Calu3 (cell line): ENCODE data around the gene SLC15A4. TPM values are rescaled to one million over a fixed set of nuclear protein-coding genes. Genes with fewer than 3 reads are reported as not detected.

Experiments used
- BruUV-seq: library from RNA; stranded (reverse); fragments of 400-500 nt; replicated peaks from 2 replicates; lab custom pipeline; 2021; lab: Mats Ljungman, UMichigan
- CTCF ChIA-PET: fragments of 300-600 bp; sonication (Branson Sonifier 250); formaldehyde crosslinking; loops from one replicate; lab custom pipeline; 2022; ENCODE audit warnings: antibody characterized with exemption; lab: Charles Lee
- DNase-seq: peaks from one replicate; pipeline ENCODE4 v3.0.0; 2022
- H3K27ac Mint-ChIP-seq: one replicate; pipeline ENCODE4 v1.8.0; 2022; ENCODE audit warnings: mixed read lengths; ENCODE audit not compliant: unreplicated experiment
- H3K27me3 Mint-ChIP-seq: one replicate; pipeline ENCODE4 v1.8.0; 2022; ENCODE audit warnings: mixed read lengths; ENCODE audit not compliant: unreplicated experiment
- H3K36me3 Mint-ChIP-seq: one replicate; pipeline ENCODE4 v1.8.0; 2022; ENCODE audit warnings: mild to moderate bottlenecking, moderate library complexity, mixed read lengths; ENCODE audit not compliant: insufficient read depth, unreplicated experiment
- H3K4me1 Mint-ChIP-seq: one replicate; pipeline ENCODE4 v1.8.0; 2022; ENCODE audit warnings: mild to moderate bottlenecking, low read depth, mixed read lengths; ENCODE audit not compliant: unreplicated experiment
- H3K4me3 Mint-ChIP-seq: one replicate; pipeline ENCODE4 v1.8.0; 2022; ENCODE audit warnings: mild to moderate bottlenecking, low read depth, moderate library complexity, mixed read lengths; ENCODE audit not compliant: unreplicated experiment
- H3K9me3 Mint-ChIP-seq: one replicate; pipeline ENCODE4 v1.8.0; 2022; ENCODE audit warnings: low read depth, mixed read lengths; ENCODE audit not compliant: unreplicated experiment
- intact Hi-C: fragments of 100-400 bp; cut with micrococcal nuclease; formaldehyde crosslinking; loops from one replicate; pipeline ENCODE4 v1.10.0; 2022; ENCODE audit not compliant: unreplicated experiment
- total RNA-seq: library from RNA; stranded (reverse); gene quantifications from 2 replicates; pipeline ENCODE4 v1.2.3, GENCODE V29; 2022
- TF ChIP-seq, protein P1 (sequence below): fragments of 200-600 bp; IDR thresholded peaks from one replicate; pipeline ENCODE4 v1.8.0; 2022; ENCODE audit warnings: antibody characterized with exemption; ENCODE audit not compliant: unreplicated experiment

Gene SLC15A4
- total RNA-seq, 1 experiment from 2014 or later = 34.9 TPM

DNA sequence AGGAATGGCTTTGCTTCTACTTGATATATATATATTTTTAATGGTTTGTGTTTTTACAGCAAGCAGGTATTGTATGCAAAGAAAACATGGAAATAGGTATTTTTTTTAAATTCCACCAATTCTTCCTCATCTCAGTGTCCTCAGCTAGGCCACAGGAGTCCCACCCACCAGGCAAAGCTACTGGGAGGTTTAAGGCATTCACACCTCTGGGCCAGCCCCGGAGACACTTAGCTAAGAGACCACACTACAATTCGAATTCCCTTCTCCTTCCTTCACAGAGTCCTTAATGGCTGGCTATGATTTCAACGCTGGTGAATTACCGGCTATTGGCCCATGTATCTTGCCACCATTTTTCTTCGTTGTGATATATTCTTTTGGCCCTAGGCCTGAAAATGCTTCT, 71.4 kb downstream of the SLC15A4 start:
- Mint-ChIP-seq H3K4me3 (no peak overlapping the region), H3K4me1 (no peaks in the 10 kb centered on the region), H3K9me3 (peaks cover 14% of the 10 kb centered on the region), H3K27ac (no peak overlapping the region), H3K27me3 (no peaks in the 10 kb centered on the region), H3K36me3 (no peaks in the 10 kb centered on the region)
- intact Hi-C loops = no loop called here
- TF ChIP-seq, protein P1, sequence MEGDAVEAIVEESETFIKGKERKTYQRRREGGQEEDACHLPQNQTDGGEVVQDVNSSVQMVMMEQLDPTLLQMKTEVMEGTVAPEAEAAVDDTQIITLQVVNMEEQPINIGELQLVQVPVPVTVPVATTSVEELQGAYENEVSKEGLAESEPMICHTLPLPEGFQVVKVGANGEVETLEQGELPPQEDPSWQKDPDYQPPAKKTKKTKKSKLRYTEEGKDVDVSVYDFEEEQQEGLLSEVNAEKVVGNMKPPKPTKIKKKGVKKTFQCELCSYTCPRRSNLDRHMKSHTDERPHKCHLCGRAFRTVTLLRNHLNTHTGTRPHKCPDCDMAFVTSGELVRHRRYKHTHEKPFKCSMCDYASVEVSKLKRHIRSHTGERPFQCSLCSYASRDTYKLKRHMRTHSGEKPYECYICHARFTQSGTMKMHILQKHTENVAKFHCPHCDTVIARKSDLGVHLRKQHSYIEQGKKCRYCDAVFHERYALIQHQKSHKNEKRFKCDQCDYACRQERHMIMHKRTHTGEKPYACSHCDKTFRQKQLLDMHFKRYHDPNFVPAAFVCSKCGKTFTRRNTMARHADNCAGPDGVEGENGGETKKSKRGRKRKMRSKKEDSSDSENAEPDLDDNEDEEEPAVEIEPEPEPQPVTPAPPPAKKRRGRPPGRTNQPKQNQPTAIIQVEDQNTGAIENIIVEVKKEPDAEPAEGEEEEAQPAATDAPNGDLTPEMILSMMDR = no peak
- CTCF ChIA-PET = no interaction called here
- BruUV-seq = no TSS peak
- DNase-seq = no peak

DNA sequence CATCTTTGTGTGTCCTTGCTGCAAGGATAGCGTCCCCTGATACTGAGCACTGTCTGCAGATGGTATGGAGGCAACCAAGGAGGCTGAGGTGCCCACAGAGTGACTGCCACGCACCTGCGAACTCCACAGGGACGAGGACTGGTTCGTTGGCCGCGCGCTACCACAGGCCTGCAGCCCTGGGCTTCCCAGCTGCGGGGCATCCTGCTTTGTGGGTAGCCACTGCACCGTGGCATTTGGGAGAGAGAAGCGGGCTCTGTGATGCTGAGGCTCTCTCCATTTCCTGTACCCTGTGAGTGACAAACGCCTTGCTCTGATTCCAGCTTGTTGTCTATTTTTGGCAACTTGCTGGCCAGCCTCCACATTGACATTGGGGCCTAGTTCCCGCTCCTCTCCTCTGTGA, 76.3 kb downstream of the SLC15A4 start:
- H3K4me1 Mint-ChIP-seq = no peaks in the 10 kb centered on the region
- CTCF ChIA-PET = no interaction called here
- no peak for DNase-seq
- peaks cover under 1% of the 10 kb centered on the region for H3K9me3 Mint-ChIP-seq
- BruUV-seq = no TSS peak
- intact Hi-C loops = no loop called here
- TF ChIP-seq, protein P1 = no peak
- H3K27me3 Mint-ChIP-seq = peaks cover 3% of the 10 kb centered on the region
- no peak overlapping the region for H3K27ac Mint-ChIP-seq
- H3K36me3 Mint-ChIP-seq = no peaks in the 10 kb centered on the region
- no peak overlapping the region for H3K4me3 Mint-ChIP-seq

DNA sequence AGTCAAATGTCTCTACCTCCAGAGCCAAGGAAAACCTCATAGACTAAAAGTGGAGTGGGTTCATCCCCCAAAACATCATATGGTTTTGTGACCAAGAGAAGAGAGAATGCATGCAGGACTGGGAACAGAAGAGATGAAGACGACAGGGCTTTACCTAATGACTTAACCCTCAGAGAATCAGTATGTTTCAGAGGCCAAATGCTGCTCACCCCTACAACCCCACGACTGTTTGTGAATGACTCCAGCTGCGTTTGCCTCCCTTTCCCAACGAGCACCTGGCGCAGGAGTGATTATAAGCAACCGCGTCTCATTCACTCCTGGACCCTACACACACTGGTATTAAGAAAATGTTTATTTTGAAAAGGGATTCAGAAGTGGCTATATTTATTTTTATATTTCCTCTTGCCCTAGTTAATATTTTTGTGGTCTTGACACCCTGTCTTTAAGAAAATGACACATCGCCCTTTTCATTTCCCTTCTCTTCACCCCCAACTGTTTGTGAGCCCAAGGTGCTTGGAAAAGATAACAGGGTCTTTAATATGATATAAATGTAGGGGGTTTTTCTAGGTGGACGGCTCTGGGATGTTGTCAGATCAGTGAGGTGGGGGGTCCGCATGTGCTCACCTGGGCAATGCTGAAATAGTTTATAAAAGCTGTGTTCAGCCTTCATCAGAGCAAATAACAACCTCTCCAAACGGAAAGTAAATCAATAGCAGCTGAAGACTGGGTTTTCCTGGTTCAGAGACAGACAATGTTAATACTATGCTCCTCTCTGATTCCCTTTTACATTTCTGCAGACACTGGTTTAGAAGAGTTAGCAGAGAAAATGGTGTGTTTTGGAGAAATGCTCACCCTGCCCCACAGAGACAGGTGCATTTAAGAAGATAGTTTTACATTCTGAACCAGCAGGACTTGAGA, 77.7 kb downstream of the SLC15A4 start:
- BruUV-seq = no TSS peak
- CTCF ChIA-PET = no interaction called here
- TF ChIP-seq, protein P1 = no peak
- H3K27me3 Mint-ChIP-seq = peaks cover 12% of the 10 kb centered on the region
- DNase-seq = no peak
- no peak overlapping the region for H3K4me3 Mint-ChIP-seq
- intact Hi-C loops = no loop called here
- H3K36me3 Mint-ChIP-seq = no peaks in the 10 kb centered on the region
- H3K4me1 Mint-ChIP-seq = no peaks in the 10 kb centered on the region
- H3K9me3 Mint-ChIP-seq = no peaks in the 10 kb centered on the region
- H3K27ac Mint-ChIP-seq = no peak overlapping the region

DNA sequence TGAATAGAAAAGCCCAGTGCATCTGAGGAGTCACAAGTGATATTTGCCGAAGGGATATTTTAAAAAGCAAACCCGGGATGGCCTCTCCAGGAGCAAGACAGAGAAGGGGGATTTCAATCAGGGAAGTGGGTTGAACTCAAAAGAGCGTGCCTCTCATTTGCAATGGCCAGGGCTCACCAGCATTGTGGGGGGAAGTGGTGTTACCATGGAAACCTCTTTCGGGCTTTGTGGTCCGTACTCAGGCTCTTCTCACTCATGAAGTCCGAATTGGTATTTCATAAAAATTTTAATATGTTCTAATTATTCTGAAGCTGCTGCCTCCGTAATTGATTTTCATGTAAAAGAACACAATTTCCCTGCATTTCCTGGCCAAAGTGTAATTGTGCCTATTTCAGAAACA, 79.8 kb downstream of the SLC15A4 start:
- BruUV-seq = no TSS peak
- Mint-ChIP-seq H3K4me3 (no peak overlapping the region), H3K36me3 (no peaks in the 10 kb centered on the region), H3K9me3 (peaks cover 3% of the 10 kb centered on the region), H3K4me1 (no peaks in the 10 kb centered on the region), H3K27ac (no peak overlapping the region), H3K27me3 (peaks cover 12% of the 10 kb centered on the region)
- TF ChIP-seq, protein P1 = no peak
- intact Hi-C loops = no loop called here
- CTCF ChIA-PET = no interaction called here
- no peak for DNase-seq

Other genes with a start within 250 kb of the SLC15A4 start
- not detected in 2 replicates for gene GLT1D1, start 29.5 kb upstream of the SLC15A4 start, total RNA-seq